IPS-18c (cell line): Measurements from ENCODE around the gene STYX.

Experiments
- H3K4me3 ChIP-seq: 2 replicates; pipeline ENCODE4 v1.7.0; 2013; ENCODE audit warnings: low read depth, mild to moderate bottlenecking, low read length, moderate library complexity; ENCODE audit not compliant: insufficient read depth
- H3K9me3 ChIP-seq: one replicate; pipeline ENCODE4 v1.6.1; 2013; ENCODE audit warnings: mild to moderate bottlenecking, low read length, moderate library complexity; ENCODE audit not compliant: control insufficient read depth, insufficient read depth

STYX gene

DNA sequence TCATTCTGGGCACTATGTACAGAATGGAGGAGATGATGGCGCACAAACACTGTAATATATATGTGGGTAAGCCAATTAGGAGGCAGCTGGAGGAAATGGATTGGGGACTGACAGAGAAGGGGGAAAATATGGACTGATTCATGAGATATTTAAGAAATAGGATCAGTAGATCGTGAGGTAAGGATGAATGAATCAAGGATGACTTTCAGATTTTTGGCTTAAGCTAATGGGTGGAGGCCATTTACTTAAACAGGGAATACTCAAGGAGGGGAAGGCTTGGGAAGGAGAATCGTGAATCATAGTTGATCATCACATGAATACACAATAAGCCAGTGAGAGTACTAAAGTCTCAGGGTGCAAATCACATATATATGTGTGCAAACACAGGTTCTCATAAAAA is 72.6 kb downstream of the STYX start:
- H3K4me3 ChIP-seq = no peak overlapping the region
- H3K9me3 ChIP-seq = no peaks in the 10 kb centered on the region

- no peaks in the 10 kb centered on the region for H3K9me3 ChIP-seq
Observed at GRCh38 chr14:52806115-52806514, 76.1 kb downstream of the STYX start.

DNA sequence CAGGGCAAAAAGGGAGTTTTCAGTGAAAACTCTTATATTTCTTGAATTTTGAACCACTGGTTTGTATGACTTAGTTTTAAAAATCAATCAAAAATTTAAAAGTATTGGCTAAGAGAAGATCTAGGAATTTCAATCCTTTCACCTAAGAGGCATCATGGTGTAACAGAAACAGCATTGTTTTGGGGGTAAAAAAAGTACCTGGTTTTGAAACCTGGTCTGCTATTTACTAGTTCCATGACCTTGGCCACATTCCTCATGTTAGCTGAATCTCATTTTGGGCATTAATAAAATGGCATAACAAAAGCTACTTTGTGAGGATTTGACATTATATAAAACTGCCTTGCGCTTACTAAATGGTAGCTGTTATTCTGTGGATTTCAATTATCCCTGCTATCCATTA is 78.1 kb downstream of the STYX start:
- Histone ChIP-seq H3K9me3 (no peaks in the 10 kb centered on the region), H3K4me3 (no peak overlapping the region)

More at GRCh38 chr14:52806115-52806514, 76.1 kb downstream of the STYX start:
- H3K4me3 ChIP-seq = no peak overlapping the region

DNA sequence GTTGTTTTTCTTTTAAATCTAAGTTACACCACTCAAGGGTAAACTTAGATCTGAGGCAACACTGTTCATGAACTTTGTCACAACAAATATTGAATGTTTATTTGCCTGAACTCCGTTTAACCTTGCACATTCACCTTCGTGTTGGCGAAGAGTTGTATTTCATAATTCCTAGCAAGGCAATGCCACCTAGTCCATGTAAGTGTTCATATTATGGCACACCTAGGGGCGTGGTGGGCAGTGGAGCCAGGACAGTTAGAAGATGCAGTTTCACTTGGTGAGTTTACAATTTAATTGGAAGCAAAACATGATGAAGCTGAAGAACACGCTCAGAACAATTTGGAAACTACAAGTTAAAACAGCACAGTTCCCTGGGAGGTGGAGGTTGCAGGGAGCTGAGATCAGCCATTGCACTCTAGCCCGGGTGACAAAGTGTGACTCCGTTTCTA is 91.9 kb downstream of the STYX start:
- no peak overlapping the region for H3K4me3 ChIP-seq
- H3K9me3 ChIP-seq = no peaks in the 10 kb centered on the region

DNA sequence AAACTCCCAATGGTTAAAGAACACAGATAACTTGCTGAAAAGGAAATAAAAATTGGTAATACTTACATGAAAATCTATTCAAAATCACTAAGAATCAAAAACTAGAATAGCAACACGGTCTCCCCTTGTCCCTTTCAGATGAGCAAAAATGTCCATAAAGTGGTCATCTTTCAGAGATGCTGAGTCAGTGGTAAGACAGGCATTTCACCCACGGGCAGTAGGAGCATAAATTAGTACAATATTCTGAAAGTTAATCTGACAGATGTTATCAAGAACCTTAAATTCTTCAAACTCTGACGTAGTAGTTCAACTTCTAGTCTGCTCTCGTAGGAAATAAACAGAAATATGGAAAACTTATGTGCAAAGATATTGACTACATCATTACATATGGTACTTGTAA is 94.5 kb downstream of the STYX start:
- Histone ChIP-seq H3K9me3 (no peaks in the 10 kb centered on the region), H3K4me3 (no peak overlapping the region)
